Type B pancreatic cell (in vitro differentiated cells): ENCODE measurements around the gene BRAF. TPM values are rescaled to one million over a fixed set of nuclear protein-coding genes. Genes with fewer than 3 reads are reported as not detected.
A peak's percentile ranks its signal among the peaks of the same experiment; 100 is the strongest.

ENCODE experiments used
- DNase-seq: peaks from one replicate; pipeline ENCODE4 v3.0.0; 2021; ENCODE audit warnings: mixed read lengths; ENCODE audit not compliant: unreplicated experiment; ENCODE audit errors: extremely low spot score
- H3K27ac Mint-ChIP-seq: 2 replicates; pipeline ENCODE4 v1.8.0; 2021; ENCODE audit warnings: mild to moderate bottlenecking, mixed read lengths
- H3K27me3 Mint-ChIP-seq: 2 replicates; pipeline ENCODE4 v1.8.0; 2021; ENCODE audit warnings: mixed read lengths
- H3K36me3 Mint-ChIP-seq: 2 replicates; pipeline ENCODE4 v1.8.0; 2021; ENCODE audit warnings: mixed read lengths
- H3K4me1 Mint-ChIP-seq: one replicate; pipeline ENCODE4 v1.8.0; 2021; ENCODE audit warnings: mixed read lengths; ENCODE audit not compliant: unreplicated experiment
- H3K4me3 Mint-ChIP-seq: 2 replicates; pipeline ENCODE4 v1.8.0; 2021; ENCODE audit warnings: mild to moderate bottlenecking, mixed read lengths
- H3K9me3 Mint-ChIP-seq: 2 replicates; pipeline ENCODE4 v1.8.0; 2021; ENCODE audit warnings: mixed read lengths
- total RNA-seq: library from RNA; stranded (reverse); gene quantifications from 2 replicates; pipeline ENCODE4 v1.2.1, GENCODE V29; 2021; ENCODE audit warnings: low replicate concordance
- TF ChIP-seq, protein P1 (sequence below): fragments of 200-600 bp; sonication (generic); conservative IDR thresholded peaks from 2 replicates; pipeline ENCODE4 v1.5.0; 2021; ENCODE audit warnings: antibody characterized with exemption, mild to moderate bottlenecking

The BRAF gene
- total RNA-seq, 1 donor from 2014 or later, result 34.4 TPM

DNA sequence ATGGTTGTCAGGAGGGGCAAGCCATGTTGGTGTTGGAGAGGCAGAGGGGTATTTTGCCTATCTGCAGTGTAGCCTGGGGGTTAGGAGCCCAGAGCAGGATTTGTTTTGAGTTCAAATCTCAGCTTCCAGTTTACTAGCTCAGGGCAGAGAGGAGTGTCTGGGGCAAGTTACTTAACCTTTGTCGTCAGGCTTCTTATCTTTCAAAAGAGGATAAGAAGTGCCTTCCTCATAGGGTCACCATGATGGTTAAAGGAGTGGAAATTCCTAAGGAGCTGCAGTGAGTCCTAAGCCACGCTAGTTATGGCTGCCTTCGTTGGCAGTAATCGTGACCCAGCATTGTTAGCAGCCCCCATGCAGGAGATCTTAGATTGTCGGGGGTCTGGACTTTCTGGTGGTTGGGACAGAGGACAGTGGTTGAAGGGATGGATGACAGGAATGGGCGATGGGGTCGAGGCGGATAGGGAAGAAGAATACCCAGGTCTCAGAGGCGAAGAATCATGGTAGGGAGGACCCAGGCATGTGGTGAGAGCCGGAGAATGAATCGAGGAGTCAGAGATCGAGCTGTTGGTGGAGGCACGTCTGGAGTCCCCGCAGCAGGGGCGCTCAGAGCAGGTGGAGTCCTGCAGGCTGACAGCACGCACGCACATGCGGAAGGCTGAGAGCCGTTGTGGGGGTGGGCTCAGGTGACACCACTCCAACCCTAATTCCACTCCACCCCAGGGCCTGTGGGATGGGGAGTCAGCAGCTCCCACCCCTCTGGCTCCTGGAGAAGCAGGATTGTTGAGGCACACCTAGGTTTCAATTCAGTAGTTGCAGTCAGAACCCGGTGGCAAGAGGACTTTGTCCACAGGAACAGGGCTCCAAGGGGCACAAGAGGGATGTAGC, 240.4 kb downstream of the BRAF start:
- DNase-seq, result peak; percentile 62
- Mint-ChIP-seq H3K9me3 (no peaks in the 10 kb centered on the region), H3K4me3 (no peak overlapping the region), H3K27ac (no peak overlapping the region), H3K4me1 (no peaks in the 10 kb centered on the region), H3K27me3 (no peaks in the 10 kb centered on the region), H3K36me3 (peaks cover 17% of the 10 kb centered on the region)
- TF ChIP-seq, protein P1, sequence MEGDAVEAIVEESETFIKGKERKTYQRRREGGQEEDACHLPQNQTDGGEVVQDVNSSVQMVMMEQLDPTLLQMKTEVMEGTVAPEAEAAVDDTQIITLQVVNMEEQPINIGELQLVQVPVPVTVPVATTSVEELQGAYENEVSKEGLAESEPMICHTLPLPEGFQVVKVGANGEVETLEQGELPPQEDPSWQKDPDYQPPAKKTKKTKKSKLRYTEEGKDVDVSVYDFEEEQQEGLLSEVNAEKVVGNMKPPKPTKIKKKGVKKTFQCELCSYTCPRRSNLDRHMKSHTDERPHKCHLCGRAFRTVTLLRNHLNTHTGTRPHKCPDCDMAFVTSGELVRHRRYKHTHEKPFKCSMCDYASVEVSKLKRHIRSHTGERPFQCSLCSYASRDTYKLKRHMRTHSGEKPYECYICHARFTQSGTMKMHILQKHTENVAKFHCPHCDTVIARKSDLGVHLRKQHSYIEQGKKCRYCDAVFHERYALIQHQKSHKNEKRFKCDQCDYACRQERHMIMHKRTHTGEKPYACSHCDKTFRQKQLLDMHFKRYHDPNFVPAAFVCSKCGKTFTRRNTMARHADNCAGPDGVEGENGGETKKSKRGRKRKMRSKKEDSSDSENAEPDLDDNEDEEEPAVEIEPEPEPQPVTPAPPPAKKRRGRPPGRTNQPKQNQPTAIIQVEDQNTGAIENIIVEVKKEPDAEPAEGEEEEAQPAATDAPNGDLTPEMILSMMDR, result no peak

DNA sequence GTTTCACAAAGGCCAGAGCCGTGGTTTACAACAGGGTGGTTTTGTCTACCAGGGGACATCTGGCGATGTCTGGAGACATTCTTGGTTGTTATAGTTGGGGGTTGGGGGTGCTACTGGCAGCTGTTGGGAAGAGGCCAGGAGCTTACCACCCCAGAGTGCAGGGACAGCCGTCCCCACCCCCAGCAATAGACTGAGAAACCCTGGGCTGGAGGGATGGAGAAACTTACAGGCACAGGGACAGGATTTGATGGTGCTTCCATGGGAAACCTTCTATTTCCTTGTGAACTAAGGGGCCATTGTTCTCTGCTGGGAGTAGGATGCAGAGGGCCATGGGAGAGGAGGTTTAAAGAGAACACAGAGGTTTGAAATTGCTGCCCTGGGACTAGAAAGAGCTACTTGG, 241.1 kb downstream of the BRAF start:
- Mint-ChIP-seq H3K27me3 (no peaks in the 10 kb centered on the region), H3K27ac (no peak overlapping the region), H3K4me1 (no peaks in the 10 kb centered on the region), H3K36me3 (peaks cover 21% of the 10 kb centered on the region), H3K4me3 (no peak overlapping the region), H3K9me3 (no peaks in the 10 kb centered on the region)
- DNase-seq, result no peak
- TF ChIP-seq, protein P1, result no peak

DNA sequence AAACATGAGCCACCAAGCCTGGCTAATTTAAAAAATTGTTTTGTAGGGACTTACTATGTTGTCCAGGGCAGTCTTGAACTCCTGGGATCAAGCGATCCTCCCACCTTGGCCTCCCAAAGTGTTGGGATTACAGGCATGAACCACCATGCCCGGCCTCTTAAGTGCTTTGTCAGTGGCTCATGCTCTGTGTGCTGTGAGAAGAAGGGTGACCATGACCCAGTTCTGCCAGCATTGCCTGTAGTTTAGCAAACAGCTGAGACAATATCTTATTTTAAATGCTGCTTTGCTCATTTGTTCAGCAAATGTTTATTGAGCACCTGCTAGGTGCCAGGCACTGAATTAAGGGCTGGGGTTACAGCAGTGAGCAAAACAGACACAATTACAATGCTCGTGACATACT, 243.0 kb downstream of the BRAF start:
- Mint-ChIP-seq H3K27ac (no peak overlapping the region), H3K9me3 (no peaks in the 10 kb centered on the region)

DNA sequence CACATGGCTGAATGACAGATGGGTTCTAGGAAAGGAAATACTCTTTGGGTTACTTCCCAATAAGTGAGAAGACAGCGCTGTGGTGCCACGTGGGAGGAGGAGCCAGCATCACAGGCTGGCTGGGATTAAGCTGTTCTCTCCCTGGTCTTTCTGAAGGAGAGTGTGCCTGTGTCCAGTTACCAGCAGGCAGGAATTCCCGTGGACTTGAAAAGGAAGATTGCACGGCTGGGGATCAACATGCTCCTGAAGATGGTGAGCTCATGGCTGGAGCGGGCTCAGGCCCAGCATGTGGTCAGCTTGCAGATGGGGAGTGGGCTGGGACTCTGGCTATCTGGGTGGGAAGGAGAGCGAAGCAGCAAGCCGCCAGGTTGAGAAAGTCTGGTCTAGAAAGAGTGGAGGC, 243.8 kb downstream of the BRAF start:
- H3K4me1 Mint-ChIP-seq, result no peaks in the 10 kb centered on the region
- no peaks in the 10 kb centered on the region for H3K9me3 Mint-ChIP-seq
- H3K27ac Mint-ChIP-seq, result no peak overlapping the region
- no peak for DNase-seq
- TF ChIP-seq, protein P1, result no peak
- H3K4me3 Mint-ChIP-seq, result no peak overlapping the region
- no peaks in the 10 kb centered on the region for H3K27me3 Mint-ChIP-seq
- peaks cover 30% of the 10 kb centered on the region for H3K36me3 Mint-ChIP-seq

More for the DNA sequence above, 243.0 kb downstream of the BRAF start:
- no peak for DNase-seq
- peaks cover 30% of the 10 kb centered on the region for H3K36me3 Mint-ChIP-seq
- no peak overlapping the region for H3K4me3 Mint-ChIP-seq
- TF ChIP-seq, protein P1, result no peak
- no peaks in the 10 kb centered on the region for H3K27me3 Mint-ChIP-seq
- H3K4me1 Mint-ChIP-seq, result no peaks in the 10 kb centered on the region

DNA sequence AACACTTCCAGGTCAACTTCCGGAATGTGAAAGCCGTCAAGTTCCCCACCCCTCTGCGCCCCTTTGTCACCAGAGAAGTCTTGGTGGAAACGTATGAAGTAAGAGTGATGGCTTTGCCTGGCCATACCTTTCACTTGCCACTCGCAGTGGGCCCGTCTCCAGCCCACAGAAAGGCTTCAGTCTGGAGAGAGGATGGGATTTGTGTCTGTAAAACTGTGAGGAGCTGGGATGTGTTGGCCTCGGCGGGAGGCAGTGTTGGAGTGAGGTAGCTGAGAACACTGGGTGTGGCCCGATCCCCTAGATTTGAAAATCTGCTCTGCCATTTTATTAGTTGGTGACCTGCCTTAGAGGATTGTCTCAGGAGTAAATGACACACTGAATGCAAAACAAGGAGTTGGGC, 245.5 kb downstream of the BRAF start:
- Mint-ChIP-seq H3K4me3 (no peak overlapping the region), H3K36me3 (peaks cover 30% of the 10 kb centered on the region), H3K4me1 (peaks cover 14% of the 10 kb centered on the region), H3K27ac (no peak overlapping the region), H3K27me3 (no peaks in the 10 kb centered on the region), H3K9me3 (no peaks in the 10 kb centered on the region)
- DNase-seq, result no peak
- TF ChIP-seq, protein P1, result no peak
